SK-N-SH (cell line): ENCODE data around the gene NIPSNAP3A. TPM values are rescaled to one million over a fixed set of nuclear protein-coding genes. Genes with fewer than 3 reads are reported as not detected.

Experiments
- CTCF ChIA-PET: fragments of 300-600, 350-600 bp; formaldehyde crosslinking; extraction: SDS; loops from one replicate; lab custom pipeline; 2021; lab: Yijun Ruan, JAX
- POLR2A ChIA-PET: fragments of 350-600 bp; sonication (Branson Sonifier 250); formaldehyde crosslinking; extraction: SDS; loops from one replicate; lab custom pipeline; 2020; ENCODE audit warnings: antibody characterized with exemption, inconsistent platforms; lab: Yijun Ruan, JAX
- DNase-seq: peaks from one replicate; pipeline ENCODE4 v3.0.0; 2012
- H2AFZ ChIP-seq: fragments of 200-600 bp; sonication (generic); 2 replicates; pipeline ENCODE4 v1.8.1; 2016; ENCODE audit warnings: antibody characterized with exemption, mild to moderate bottlenecking, low read depth
- H3F3A ChIP-seq: fragments of 200-600 bp; sonication (generic); replicated peaks from 2 replicates; pipeline ENCODE3; 2016; ENCODE audit warnings: antibody characterized with exemption, mild to moderate bottlenecking; ENCODE audit not compliant: insufficient read depth
- H3K27ac ChIP-seq, 2 experiments: fragments of 200-500 bp in 1 of 2; fragments of 200-600 bp in 1 of 2; sonication (Bioruptor generic) in 1 of 2; sonication (generic), shearing (Covaris generic) in 1 of 2; 2 replicates each; pipeline versions ENCODE4 v1.5.1 to v1.6.1; 2014 to 2016; ENCODE audit warnings: low read depth in 2 of 2, inconsistent platforms in 1 of 2, low read length in 1 of 2, mild to moderate bottlenecking in 1 of 2, mixed read lengths in 1 of 2
- H3K27me3 ChIP-seq: fragments of 200-600 bp; sonication (generic), shearing (Covaris generic); 2 replicates; pipeline ENCODE4 v1.6.1; 2016; ENCODE audit warnings: mixed run types; ENCODE audit not compliant: insufficient read depth
- H3K36me3 ChIP-seq, 2 experiments: fragments of 200-500 bp in 1 of 2; fragments of 200-600 bp in 1 of 2; sonication (Bioruptor generic) in 1 of 2; sonication (generic) in 1 of 2; replicated peaks in 1 of 2; 2 replicates each; pipeline versions ENCODE3 to v1.5.1; 2014 to 2016; ENCODE audit warnings: low read length in 1 of 2, mild to moderate bottlenecking in 1 of 2; ENCODE audit not compliant: insufficient read depth in 2 of 2, control insufficient read depth in 1 of 2
- H3K4me1 ChIP-seq, 2 experiments: fragments of 200-500 bp in 1 of 2; fragments of 200-600 bp in 1 of 2; sonication (Bioruptor generic) in 1 of 2; sonication (generic), shearing (Covaris generic) in 1 of 2; 2 replicates each; pipeline versions ENCODE4 v1.5.1 to v1.6.1; 2014 to 2016; ENCODE audit warnings: low read depth in 1 of 2, low read length in 1 of 2, mixed run types in 1 of 2; ENCODE audit not compliant: insufficient read depth in 2 of 2, control insufficient read depth in 1 of 2
- H3K4me2 ChIP-seq: fragments of 200-600 bp; sonication (generic), shearing (Covaris generic); 2 replicates; pipeline ENCODE4 v1.6.1; 2017; ENCODE audit warnings: mixed run types
- H3K4me3 ChIP-seq, 2 experiments: fragments of 200-500 bp in 1 of 2; fragments of 200-600 bp in 1 of 2; sonication (Bioruptor generic) in 1 of 2; sonication (generic), shearing (Covaris generic) in 1 of 2; 2 replicates each; pipeline versions ENCODE4 v1.5.1 to v1.8.1; 2014 to 2016; ENCODE audit warnings: low read depth in 2 of 2, inconsistent platforms in 1 of 2, low read length in 1 of 2, mild to moderate bottlenecking in 1 of 2, mixed read lengths in 1 of 2, moderate library complexity in 1 of 2
- H3K79me2 ChIP-seq: fragments of 200-600 bp; sonication (generic); 2 replicates; pipeline ENCODE4 v1.8.1; 2017; ENCODE audit warnings: mild to moderate bottlenecking; ENCODE audit not compliant: insufficient read depth
- H3K9ac ChIP-seq: fragments of 200-600 bp; sonication (generic); 2 replicates; pipeline ENCODE4 v1.6.1; 2017; ENCODE audit warnings: mixed run types
- H3K9me2 ChIP-seq: fragments of 200-600 bp; sonication (generic); 2 replicates; pipeline ENCODE4 v1.6.1; 2017; ENCODE audit warnings: mixed run types
- H3K9me3 ChIP-seq: fragments of 200-600 bp; sonication (generic); 2 replicates; pipeline ENCODE4 v1.6.1; 2017; ENCODE audit warnings: mixed run types, mild to moderate bottlenecking, moderate library complexity
- H4K20me1 ChIP-seq: fragments of 200-600 bp; sonication (generic); 2 replicates; pipeline ENCODE4 v1.6.1; 2017; ENCODE audit warnings: mild to moderate bottlenecking, mixed run types; ENCODE audit not compliant: insufficient read depth
- EZH2phosphoT487 ChIP-seq: fragments of 200-600 bp; sonication (generic); IDR thresholded peaks from 2 replicates; pipeline ENCODE4 v1.6.1; 2017; ENCODE audit warnings: low read depth, mixed run types, mild to moderate bottlenecking, antibody characterized with exemption, moderate library complexity, borderline replicate concordance
- FOSL2 ChIP-seq: IDR thresholded peaks from 2 replicates; pipeline ENCODE4 v1.4.0; 2012; ENCODE audit warnings: low read depth, mild to moderate bottlenecking, moderate library complexity, borderline replicate concordance
- FOXM1 ChIP-seq: IDR thresholded peaks from 2 replicates; pipeline ENCODE4 v1.4.0; 2012; ENCODE audit warnings: low read depth, mild to moderate bottlenecking
- GABPA ChIP-seq: IDR thresholded peaks from 2 replicates; pipeline ENCODE4 v1.4.0; 2012; ENCODE audit warnings: low read depth, mild to moderate bottlenecking
- GATA2 ChIP-seq: sonication (generic); formaldehyde crosslinking; IDR thresholded peaks from 2 replicates; pipeline ENCODE4 v1.5.0; 2020; ENCODE audit warnings: mild to moderate bottlenecking, missing genetic modification reagents
- JUND ChIP-seq: IDR thresholded peaks from 2 replicates; pipeline ENCODE4 v1.4.0; 2012
- NFIC ChIP-seq: IDR thresholded peaks from 2 replicates; pipeline ENCODE4 v1.4.0; 2012; ENCODE audit warnings: borderline replicate concordance
- PBX3 ChIP-seq: IDR thresholded peaks from 2 replicates; pipeline ENCODE4; 2012
- RCOR1 ChIP-seq: fragments of 150-350 bp; IDR thresholded peaks from 2 replicates; pipeline ENCODE4 v1.6.1; 2017; ENCODE audit warnings: antibody characterized with exemption, low read length
- RXRA ChIP-seq: IDR thresholded peaks from 2 replicates; pipeline ENCODE4 v1.4.0; 2012; ENCODE audit warnings: low read depth, mild to moderate bottlenecking, borderline replicate concordance
- SIN3A ChIP-seq: IDR thresholded peaks from 2 replicates; pipeline ENCODE4 v1.6.1; 2012; ENCODE audit warnings: low read depth, mild to moderate bottlenecking, low read length, moderate library complexity, borderline replicate concordance
- SMC3 ChIP-seq: IDR thresholded peaks from 2 replicates; pipeline ENCODE4 v1.6.1; 2012; ENCODE audit warnings: low read depth, low read length, improper control_type of control experiment
- TCF12 ChIP-seq: IDR thresholded peaks from 2 replicates; pipeline ENCODE4 v1.4.0; 2012
- YY1 ChIP-seq: IDR thresholded peaks from 2 replicates; pipeline ENCODE4 v1.4.0; 2012; ENCODE audit warnings: low read depth, mild to moderate bottlenecking
- WGBS: methylation state at CpG from one replicate; pipeline ENCODE4 v1.1.6; 2017; ENCODE audit warnings: low lambda C conversion rate; 5-methylcytosine and 5-hydroxymethylcytosine counted together
- polyA plus RNA-seq, 3 experiments: library from polyadenylated mRNA; depleted of rRNA; stranded (reverse); fragments of >200 nt; gene quantifications; 2 replicates each; pipeline ENCODE4 v1.2.3, GENCODE V29; 2012
- TF ChIP-seq, protein P1 (sequence below): IDR thresholded peaks from 2 replicates; pipeline ENCODE4 v1.6.1; 2012; ENCODE audit warnings: mild to moderate bottlenecking, low read depth, low read length, moderate library complexity
- TF ChIP-seq, protein P2 (sequence below): fragments of 200-600 bp; sonication (generic); IDR thresholded peaks from 2 replicates; pipeline ENCODE4 v1.6.1; 2017; ENCODE audit warnings: antibody characterized with exemption, mild to moderate bottlenecking, moderate library complexity
- TF ChIP-seq, protein P3 (sequence below): IDR thresholded peaks from 2 replicates; pipeline ENCODE4 v1.4.0; 2012; ENCODE audit warnings: low read depth, borderline replicate concordance
- TF ChIP-seq, protein P4 (sequence below): IDR thresholded peaks from 2 replicates; pipeline ENCODE4 v1.4.0; 2012; ENCODE audit warnings: low read depth

The NIPSNAP3A gene
- polyA plus RNA-seq, 1 of the 3 experiments (the other 2 are of a cell fraction) = 29.2 TPM

DNA sequence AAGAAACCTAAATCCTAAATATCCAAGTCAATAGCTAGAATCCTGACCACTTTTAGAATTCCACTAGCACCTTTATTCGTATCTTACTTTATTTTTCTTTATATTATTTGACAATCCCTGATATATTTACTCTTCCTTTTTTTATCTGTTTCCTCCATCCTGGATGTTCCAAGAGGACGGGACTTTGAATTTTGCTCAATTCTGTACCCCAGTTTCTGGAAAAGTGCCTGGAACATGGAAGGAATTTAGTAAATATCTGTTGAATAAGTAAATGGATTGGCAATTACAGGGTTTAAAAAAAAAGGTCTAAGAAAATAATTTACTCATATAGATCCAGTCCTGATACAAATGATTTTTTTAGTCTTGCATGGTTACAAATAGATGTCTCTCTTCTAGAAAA, 1.2 kb upstream of the NIPSNAP3A start (continued):
- TF ChIP-seq, protein P1, sequence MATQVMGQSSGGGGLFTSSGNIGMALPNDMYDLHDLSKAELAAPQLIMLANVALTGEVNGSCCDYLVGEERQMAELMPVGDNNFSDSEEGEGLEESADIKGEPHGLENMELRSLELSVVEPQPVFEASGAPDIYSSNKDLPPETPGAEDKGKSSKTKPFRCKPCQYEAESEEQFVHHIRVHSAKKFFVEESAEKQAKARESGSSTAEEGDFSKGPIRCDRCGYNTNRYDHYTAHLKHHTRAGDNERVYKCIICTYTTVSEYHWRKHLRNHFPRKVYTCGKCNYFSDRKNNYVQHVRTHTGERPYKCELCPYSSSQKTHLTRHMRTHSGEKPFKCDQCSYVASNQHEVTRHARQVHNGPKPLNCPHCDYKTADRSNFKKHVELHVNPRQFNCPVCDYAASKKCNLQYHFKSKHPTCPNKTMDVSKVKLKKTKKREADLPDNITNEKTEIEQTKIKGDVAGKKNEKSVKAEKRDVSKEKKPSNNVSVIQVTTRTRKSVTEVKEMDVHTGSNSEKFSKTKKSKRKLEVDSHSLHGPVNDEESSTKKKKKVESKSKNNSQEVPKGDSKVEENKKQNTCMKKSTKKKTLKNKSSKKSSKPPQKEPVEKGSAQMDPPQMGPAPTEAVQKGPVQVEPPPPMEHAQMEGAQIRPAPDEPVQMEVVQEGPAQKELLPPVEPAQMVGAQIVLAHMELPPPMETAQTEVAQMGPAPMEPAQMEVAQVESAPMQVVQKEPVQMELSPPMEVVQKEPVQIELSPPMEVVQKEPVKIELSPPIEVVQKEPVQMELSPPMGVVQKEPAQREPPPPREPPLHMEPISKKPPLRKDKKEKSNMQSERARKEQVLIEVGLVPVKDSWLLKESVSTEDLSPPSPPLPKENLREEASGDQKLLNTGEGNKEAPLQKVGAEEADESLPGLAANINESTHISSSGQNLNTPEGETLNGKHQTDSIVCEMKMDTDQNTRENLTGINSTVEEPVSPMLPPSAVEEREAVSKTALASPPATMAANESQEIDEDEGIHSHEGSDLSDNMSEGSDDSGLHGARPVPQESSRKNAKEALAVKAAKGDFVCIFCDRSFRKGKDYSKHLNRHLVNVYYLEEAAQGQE = no peak
- TF ChIP-seq RXRA = no peak
- no peak for TF ChIP-seq YY1
- TF ChIP-seq, all 33 proteins: peak for 0

- H3F3A ChIP-seq = peaks cover 8% of the 10 kb centered on the region
- peaks cover 11 to 13% of the 10 kb centered on the region in 2 experiments for H3K36me3 ChIP-seq
- H3K27ac ChIP-seq = peak overlapping the region; percentile 85 to 89
- peak overlapping the region; percentile 94 for H3K9ac ChIP-seq
- TF ChIP-seq SIN3A = no peak
- no peak for TF ChIP-seq YY1
- TF ChIP-seq EZH2phosphoT487 = no peak
- TF ChIP-seq, protein P2, sequence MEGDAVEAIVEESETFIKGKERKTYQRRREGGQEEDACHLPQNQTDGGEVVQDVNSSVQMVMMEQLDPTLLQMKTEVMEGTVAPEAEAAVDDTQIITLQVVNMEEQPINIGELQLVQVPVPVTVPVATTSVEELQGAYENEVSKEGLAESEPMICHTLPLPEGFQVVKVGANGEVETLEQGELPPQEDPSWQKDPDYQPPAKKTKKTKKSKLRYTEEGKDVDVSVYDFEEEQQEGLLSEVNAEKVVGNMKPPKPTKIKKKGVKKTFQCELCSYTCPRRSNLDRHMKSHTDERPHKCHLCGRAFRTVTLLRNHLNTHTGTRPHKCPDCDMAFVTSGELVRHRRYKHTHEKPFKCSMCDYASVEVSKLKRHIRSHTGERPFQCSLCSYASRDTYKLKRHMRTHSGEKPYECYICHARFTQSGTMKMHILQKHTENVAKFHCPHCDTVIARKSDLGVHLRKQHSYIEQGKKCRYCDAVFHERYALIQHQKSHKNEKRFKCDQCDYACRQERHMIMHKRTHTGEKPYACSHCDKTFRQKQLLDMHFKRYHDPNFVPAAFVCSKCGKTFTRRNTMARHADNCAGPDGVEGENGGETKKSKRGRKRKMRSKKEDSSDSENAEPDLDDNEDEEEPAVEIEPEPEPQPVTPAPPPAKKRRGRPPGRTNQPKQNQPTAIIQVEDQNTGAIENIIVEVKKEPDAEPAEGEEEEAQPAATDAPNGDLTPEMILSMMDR = no peak
- no peak for TF ChIP-seq RCOR1
- TF ChIP-seq, protein P3, sequence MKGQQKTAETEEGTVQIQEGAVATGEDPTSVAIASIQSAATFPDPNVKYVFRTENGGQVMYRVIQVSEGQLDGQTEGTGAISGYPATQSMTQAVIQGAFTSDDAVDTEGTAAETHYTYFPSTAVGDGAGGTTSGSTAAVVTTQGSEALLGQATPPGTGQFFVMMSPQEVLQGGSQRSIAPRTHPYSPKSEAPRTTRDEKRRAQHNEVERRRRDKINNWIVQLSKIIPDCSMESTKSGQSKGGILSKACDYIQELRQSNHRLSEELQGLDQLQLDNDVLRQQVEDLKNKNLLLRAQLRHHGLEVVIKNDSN = no peak
- no peak for TF ChIP-seq NFIC
- TF ChIP-seq TCF12 = no peak
- TF ChIP-seq FOXM1 = no peak
- no peak for TF ChIP-seq GABPA
- TF ChIP-seq, protein P4, sequence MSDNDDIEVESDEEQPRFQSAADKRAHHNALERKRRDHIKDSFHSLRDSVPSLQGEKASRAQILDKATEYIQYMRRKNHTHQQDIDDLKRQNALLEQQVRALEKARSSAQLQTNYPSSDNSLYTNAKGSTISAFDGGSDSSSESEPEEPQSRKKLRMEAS = no peak
- no peak for TF ChIP-seq GATA2 (CRISPR knock-in tag)
- no peak for TF ChIP-seq FOSL2
- TF ChIP-seq PBX3 = no peak
- TF ChIP-seq JUND = no peak
- no peak for TF ChIP-seq SMC3
- TF ChIP-seq, protein P1 = no peak
- peaks cover 23% of the 10 kb centered on the region for H3K79me2 ChIP-seq
- ChIA-PET POLR2A (no interaction called here), CTCF (interaction anchor here (0.7 to 0.9 kb wide), 2 partner anchors 176 to 184 kb away, joined by 3 to 4 read pairs; no protein-coding TSS in a partner anchor)
- DNase-seq = no peak
- H3K4me3 ChIP-seq = peak overlapping the region; percentile 83 to 90
- no peaks in the 10 kb centered on the region for H4K20me1 ChIP-seq
- H3K9me3 ChIP-seq = no peaks in the 10 kb centered on the region
- peak overlapping the region; percentile 83 for H3K4me2 ChIP-seq
- 3% methylated on average over 1 of the region's 1 CpG for WGBS
- no peaks in the 10 kb centered on the region for H3K27me3 ChIP-seq
- H2AFZ ChIP-seq = peak overlapping the region; percentile 94
- H3K9me2 ChIP-seq = no peaks in the 10 kb centered on the region
- peaks cover 0 to 5% of the 10 kb centered on the region in 2 experiments; a peak in 2 of 4 replicates for H3K4me1 ChIP-seq
These were observed 685 bp upstream of the NIPSNAP3A start for GRCh38 chr9:104746798-104747197.
